Raji (cell line): Measurements from ENCODE around the gene RAD17.

Experiments
- POLR2A ChIP-seq: IDR thresholded peaks from 2 replicates; pipeline ENCODE4 v1.6.1; 2011; ENCODE audit warnings: low read depth, low read length, control low read depth; ENCODE audit not compliant: insufficient read depth

Gene RAD17

GRCh38 chr5:69368458-69369339 lies 919 bp upstream of the RAD17 start:
- no peak for TF ChIP-seq POLR2A

GRCh38 chr5:69372394-69372793 lies 2.8 kb downstream of the RAD17 start:
- no peak for TF ChIP-seq POLR2A

- peak; percentile 53 for TF ChIP-seq POLR2A
Observed at GRCh38 chr5:69374911-69375446, 5.4 kb downstream of the RAD17 start.

- TF ChIP-seq POLR2A: no peak
Observed at GRCh38 chr5:69378376-69378775, 8.8 kb downstream of the RAD17 start.

GRCh38 chr5:69404659-69405330 lies 35.2 kb downstream of the RAD17 start:
- TF ChIP-seq POLR2A: no peak

- no peak for TF ChIP-seq POLR2A
Observed at GRCh38 chr5:69414885-69415583, 45.4 kb downstream of the RAD17 start, which contains the start of gene MARVELD2. Gene MARVELD2 (plus strand): TSS chr5:69415116. CDS start chr5:69419386, 4,270 bp downstream.

GRCh38 chr5:69415584-69415958 lies 46.0 kb downstream of the RAD17 start:
- no peak for TF ChIP-seq POLR2A

GRCh38 chr5:69416180-69416579 lies 46.6 kb downstream of the RAD17 start:
- no peak for TF ChIP-seq POLR2A

GRCh38 chr5:69416699-69417098 lies 47.1 kb downstream of the RAD17 start:
- no peak for TF ChIP-seq POLR2A

- TF ChIP-seq POLR2A: no peak
Observed at GRCh38 chr5:69418554-69418953, 48.9 kb downstream of the RAD17 start.

- no peak for TF ChIP-seq POLR2A
Observed at GRCh38 chr5:69431424-69432303, 62.0 kb downstream of the RAD17 start.

GRCh38 chr5:69432412-69433206 lies 63.0 kb downstream of the RAD17 start:
- no peak for TF ChIP-seq POLR2A

GRCh38 chr5:69444127-69444754 lies 74.6 kb downstream of the RAD17 start:
- no peak for TF ChIP-seq POLR2A

GRCh38 chr5:69449511-69449910 lies 79.9 kb downstream of the RAD17 start:
- no peak for TF ChIP-seq POLR2A

- TF ChIP-seq POLR2A: no peak
Observed at GRCh38 chr5:69450116-69450515, 80.5 kb downstream of the RAD17 start.
